Measurements from ENCODE around the gene GPR3. TPM values are rescaled to one million over a fixed set of nuclear protein-coding genes. Genes with fewer than 3 reads are reported as not detected.

The GPR3 gene
- total RNA-seq, 1 donor = 0.36 TPM

DNA sequence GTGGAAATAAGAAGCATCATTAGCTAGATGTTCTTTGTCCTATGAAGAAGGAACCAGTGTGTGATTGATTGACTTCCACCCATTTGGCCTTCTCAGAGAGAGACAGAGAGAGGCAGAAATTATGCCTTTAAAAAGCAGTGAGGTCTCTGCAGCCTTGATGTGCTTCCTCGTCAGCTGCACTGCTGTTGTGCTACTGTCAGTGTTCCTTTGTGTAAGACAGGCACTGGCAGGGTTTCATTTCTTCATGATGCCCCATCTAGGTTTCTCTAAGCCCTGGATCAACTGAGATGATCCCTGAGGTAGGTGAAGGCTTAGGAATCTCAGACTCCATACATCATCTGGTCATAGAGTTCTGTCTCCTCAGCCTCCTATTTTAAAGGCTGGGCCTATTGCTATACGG is 34.9 kb downstream of the GPR3 start:
- H3K9me3 ChIP-seq (ENCODE audit: low read depth, low read length) = no peaks in the 10 kb centered on the region
- H3K4me3 ChIP-seq (ENCODE audit: insufficient read depth, low read length) = no peak overlapping the region
- no peaks in the 10 kb centered on the region for H3K27me3 ChIP-seq (ENCODE audit: insufficient read depth, low read length)
- peaks cover 16% of the 10 kb centered on the region for H3K36me3 ChIP-seq (ENCODE audit: insufficient read depth, low read length)
- H4K20me1 ChIP-seq (ENCODE audit: insufficient read depth, low read length) = peaks cover 11% of the 10 kb centered on the region
- TF ChIP-seq, protein P1, sequence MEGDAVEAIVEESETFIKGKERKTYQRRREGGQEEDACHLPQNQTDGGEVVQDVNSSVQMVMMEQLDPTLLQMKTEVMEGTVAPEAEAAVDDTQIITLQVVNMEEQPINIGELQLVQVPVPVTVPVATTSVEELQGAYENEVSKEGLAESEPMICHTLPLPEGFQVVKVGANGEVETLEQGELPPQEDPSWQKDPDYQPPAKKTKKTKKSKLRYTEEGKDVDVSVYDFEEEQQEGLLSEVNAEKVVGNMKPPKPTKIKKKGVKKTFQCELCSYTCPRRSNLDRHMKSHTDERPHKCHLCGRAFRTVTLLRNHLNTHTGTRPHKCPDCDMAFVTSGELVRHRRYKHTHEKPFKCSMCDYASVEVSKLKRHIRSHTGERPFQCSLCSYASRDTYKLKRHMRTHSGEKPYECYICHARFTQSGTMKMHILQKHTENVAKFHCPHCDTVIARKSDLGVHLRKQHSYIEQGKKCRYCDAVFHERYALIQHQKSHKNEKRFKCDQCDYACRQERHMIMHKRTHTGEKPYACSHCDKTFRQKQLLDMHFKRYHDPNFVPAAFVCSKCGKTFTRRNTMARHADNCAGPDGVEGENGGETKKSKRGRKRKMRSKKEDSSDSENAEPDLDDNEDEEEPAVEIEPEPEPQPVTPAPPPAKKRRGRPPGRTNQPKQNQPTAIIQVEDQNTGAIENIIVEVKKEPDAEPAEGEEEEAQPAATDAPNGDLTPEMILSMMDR (IDR thresholded peaks at IDR 0.05; ENCODE audit: extremely low read depth, low read depth, low read length) = no peak
- no peak overlapping the region for H2AFZ ChIP-seq (ENCODE audit: low read length)
- peaks cover 29% of the 10 kb centered on the region for H3K4me1 ChIP-seq (ENCODE audit: insufficient read depth, low read length)
- no peak overlapping the region for H3K27ac ChIP-seq (ENCODE audit: low read depth, low read length)
- H3K79me2 ChIP-seq (ENCODE audit: insufficient read depth, low read length) = peaks cover 66% of the 10 kb centered on the region
- no peak overlapping the region for H3K4me2 ChIP-seq (ENCODE audit: insufficient read depth, low read length)
- no peak for DNase-seq (ENCODE audit: insufficient read length, low spot score, missing footprints)

DNA sequence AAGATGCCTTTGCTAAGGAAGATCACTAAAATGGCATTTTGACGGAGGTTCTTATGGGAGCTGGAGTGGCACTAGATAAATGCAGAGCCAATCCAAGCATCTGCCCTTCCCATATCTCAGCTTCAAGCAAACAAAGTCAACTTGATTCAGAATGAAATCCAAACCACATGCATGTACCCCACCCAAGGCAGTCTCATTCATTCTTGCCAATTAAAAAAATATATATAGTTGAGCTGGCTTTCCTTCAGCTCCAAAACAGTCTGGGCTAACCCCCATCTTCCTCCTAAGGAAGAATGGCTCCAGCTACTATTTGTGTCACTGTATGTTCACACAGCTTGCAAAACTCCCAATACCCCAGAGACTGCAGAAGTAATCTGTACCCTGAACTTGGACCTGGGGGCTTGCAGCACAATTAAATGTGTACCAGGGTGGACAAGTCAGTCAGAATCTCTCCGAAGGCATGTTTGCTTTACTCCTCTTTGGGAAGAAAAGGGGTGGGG is 35.4 kb downstream of the GPR3 start:
- TF ChIP-seq, protein P1 (IDR thresholded peaks at IDR 0.05; ENCODE audit: extremely low read depth, low read depth, low read length) = no peak
- Histone ChIP-seq H3K79me2 (ENCODE audit: insufficient read depth, low read length) (peaks cover 66% of the 10 kb centered on the region), H3K27me3 (ENCODE audit: insufficient read depth, low read length) (no peaks in the 10 kb centered on the region), H3K4me1 (ENCODE audit: insufficient read depth, low read length) (peaks cover 29% of the 10 kb centered on the region), H3K4me2 (ENCODE audit: insufficient read depth, low read length) (peak overlapping the region; percentile 24), H3K9me3 (ENCODE audit: low read depth, low read length) (no peaks in the 10 kb centered on the region), H4K20me1 (ENCODE audit: insufficient read depth, low read length) (peaks cover 11% of the 10 kb centered on the region), H3K4me3 (ENCODE audit: insufficient read depth, low read length) (no peak overlapping the region), H2AFZ (ENCODE audit: low read length) (no peak overlapping the region), H3K27ac (ENCODE audit: low read depth, low read length) (peak overlapping the region; percentile 30), H3K36me3 (ENCODE audit: insufficient read depth, low read length) (peaks cover 16% of the 10 kb centered on the region)
- peak; percentile 82 for DNase-seq (ENCODE audit: insufficient read length, low spot score, missing footprints)

DNA sequence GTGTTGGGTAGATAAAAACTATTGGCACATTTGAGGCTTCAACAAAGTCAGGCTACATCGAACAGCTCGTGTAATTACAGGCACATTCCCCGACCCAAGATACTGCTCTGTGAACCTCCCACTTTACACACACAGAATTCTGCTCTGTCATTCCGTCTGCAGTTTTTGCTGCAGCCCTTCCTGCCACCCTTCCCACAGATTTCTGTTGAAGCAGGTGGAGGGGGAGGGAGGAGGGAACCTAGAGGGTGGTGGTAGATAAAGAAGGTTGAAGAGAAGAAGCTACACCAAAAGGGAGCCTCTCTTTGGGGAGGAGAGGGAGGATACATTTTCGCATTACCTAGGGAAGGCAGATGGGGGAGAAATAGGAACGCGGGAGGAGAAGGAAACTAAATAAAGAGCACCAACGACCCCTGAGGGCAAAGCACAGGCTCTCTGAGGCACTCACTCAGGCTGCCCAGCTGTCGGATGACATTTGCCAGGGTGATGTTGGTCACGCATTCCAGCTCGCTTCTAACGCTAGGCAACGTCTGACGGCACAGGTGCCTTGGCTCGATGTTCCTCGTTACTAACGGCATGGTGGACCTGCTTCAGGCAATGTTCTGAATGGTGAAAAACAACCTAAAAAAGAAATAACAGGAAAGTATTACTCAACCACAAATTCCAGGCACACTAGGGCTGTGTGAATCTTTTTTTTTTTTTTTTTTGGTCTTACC is 36.0 kb downstream of the GPR3 start:
- no peaks in the 10 kb centered on the region for H3K9me3 ChIP-seq (ENCODE audit: low read depth, low read length)
- H2AFZ ChIP-seq (ENCODE audit: low read length) = no peak overlapping the region
- peaks cover 15% of the 10 kb centered on the region for H4K20me1 ChIP-seq (ENCODE audit: insufficient read depth, low read length)
- H3K79me2 ChIP-seq (ENCODE audit: insufficient read depth, low read length) = peaks cover 67% of the 10 kb centered on the region
- H3K4me3 ChIP-seq (ENCODE audit: insufficient read depth, low read length) = no peak overlapping the region
- peak overlapping the region; percentile 24 for H3K4me2 ChIP-seq (ENCODE audit: insufficient read depth, low read length)
- DNase-seq (ENCODE audit: insufficient read length, low spot score, missing footprints) = no peak
- no peaks in the 10 kb centered on the region for H3K27me3 ChIP-seq (ENCODE audit: insufficient read depth, low read length)
- peaks cover 16% of the 10 kb centered on the region for H3K36me3 ChIP-seq (ENCODE audit: insufficient read depth, low read length)
- TF ChIP-seq, protein P1 (IDR thresholded peaks at IDR 0.05; ENCODE audit: extremely low read depth, low read depth, low read length) = no peak
- peak overlapping the region; percentile 30 for H3K27ac ChIP-seq (ENCODE audit: low read depth, low read length)
- peaks cover 29% of the 10 kb centered on the region for H3K4me1 ChIP-seq (ENCODE audit: insufficient read depth, low read length)

DNA sequence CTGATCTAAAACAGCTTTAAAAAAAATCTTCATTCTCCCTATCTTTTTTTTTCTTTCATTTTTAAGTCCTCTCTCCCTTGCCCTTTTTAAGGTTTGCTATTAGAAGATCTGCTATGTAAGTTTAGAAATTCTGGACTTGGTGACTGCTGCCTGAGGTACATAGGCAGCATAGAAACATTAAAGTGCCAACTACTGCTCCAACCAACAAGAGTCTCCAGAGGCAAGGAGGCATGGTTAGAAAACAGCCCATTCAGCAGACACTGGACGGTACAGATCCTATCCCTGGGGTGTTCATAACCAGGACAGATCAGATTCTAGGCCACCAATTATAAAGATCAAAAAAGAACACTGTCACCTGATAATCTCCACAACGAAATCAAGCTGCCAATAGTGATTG is 36.6 kb downstream of the GPR3 start:
- no peak overlapping the region for H3K4me3 ChIP-seq (ENCODE audit: insufficient read depth, low read length)
- no peak overlapping the region for H2AFZ ChIP-seq (ENCODE audit: low read length)
- H3K4me2 ChIP-seq (ENCODE audit: insufficient read depth, low read length) = no peak overlapping the region
- no peaks in the 10 kb centered on the region for H3K9me3 ChIP-seq (ENCODE audit: low read depth, low read length)
- H3K4me1 ChIP-seq (ENCODE audit: insufficient read depth, low read length) = peaks cover 29% of the 10 kb centered on the region
- peaks cover 16% of the 10 kb centered on the region for H3K36me3 ChIP-seq (ENCODE audit: insufficient read depth, low read length)
- no peaks in the 10 kb centered on the region for H3K27me3 ChIP-seq (ENCODE audit: insufficient read depth, low read length)
- H3K79me2 ChIP-seq (ENCODE audit: insufficient read depth, low read length) = peaks cover 67% of the 10 kb centered on the region
- TF ChIP-seq, protein P1 (IDR thresholded peaks at IDR 0.05; ENCODE audit: extremely low read depth, low read depth, low read length) = no peak
- peaks cover 18% of the 10 kb centered on the region for H4K20me1 ChIP-seq (ENCODE audit: insufficient read depth, low read length)
- no peak for DNase-seq (ENCODE audit: insufficient read length, low spot score, missing footprints)
- no peak overlapping the region for H3K27ac ChIP-seq (ENCODE audit: low read depth, low read length)

Measured in osteoblast (primary cell).